ENCODE data around the gene ADAM23. TPM values are rescaled to one million over a fixed set of nuclear protein-coding genes. Genes with fewer than 3 reads are reported as not detected.

Gene ADAM23
- total and polyA plus RNA-seq, 2 experiments from 2014 or later: 11.8 to 15.9 TPM

- no peaks in the 10 kb centered on the region for H3K4me1 ChIP-seq (ENCODE audit: insufficient read depth)
- Mint-ChIP-seq H3K27ac (no peak overlapping the region), H3K9me3 (peaks cover 13% of the 10 kb centered on the region), H3K27me3 (ENCODE audit: insufficient read depth, low read depth, poor library complexity) (peaks cover 5% of the 10 kb centered on the region), H3K4me3 (no peak overlapping the region), H3K4me1 (no peaks in the 10 kb centered on the region), H3K36me3 (ENCODE audit: low read depth) (peaks cover 4% of the 10 kb centered on the region)
- H3K36me3 ChIP-seq (ENCODE audit: insufficient read depth): no peaks in the 10 kb centered on the region
- H3F3A ChIP-seq (replicated peaks; ENCODE audit: low read depth): no peaks in the 10 kb centered on the region
- no peaks in the 10 kb centered on the region for H3K27me3 ChIP-seq (ENCODE audit: insufficient read depth)
- 0 out of 2 replicates have a peak, but pooled peaks cover 12% of the 10 kb centered on the region for H3K9me2 ChIP-seq (ENCODE audit: insufficient read depth)
- H3K79me2 ChIP-seq (replicated peaks; ENCODE audit: insufficient read depth): no peaks in the 10 kb centered on the region
- TF ChIP-seq ETS1 (IDR thresholded peaks at IDR 0.05): peak; percentile 57
- TF ChIP-seq CREB1 (CRISPR knock-in tag; IDR thresholded peaks at IDR 0.05; ENCODE audit: low read depth): peak; percentile 86
- TF ChIP-seq CTCF (conservative IDR thresholded peaks at IDR 0.05; ENCODE audit: low read depth in 2 of 2): no peak
- no peak for TF ChIP-seq NANOG (IDR thresholded peaks at IDR 0.05; ENCODE audit: borderline replicate concordance)
- DNase-seq (ENCODE audit: low spot score) (peak; percentile 62), ATAC-seq (peak; percentile 93)
- no peak overlapping the region for H3K27ac ChIP-seq (ENCODE audit: low read depth)
- no peak overlapping the region for H3K4me2 ChIP-seq
- peak overlapping the region; percentile 2; the same call in 1 of the 2 replicates for H2AFZ ChIP-seq
- no peak overlapping the region for H3K4me3 ChIP-seq
- no peaks in the 10 kb centered on the region for H4K20me1 ChIP-seq (replicated peaks; ENCODE audit: insufficient read depth)
Observed at GRCh38 chr2:206423147-206423546, 20.2 kb upstream of the ADAM23 start.

GRCh38 chr2:206424134-206424533 is 19.2 kb upstream of the ADAM23 start:
- no peak overlapping the region for H3K27ac Mint-ChIP-seq
- ATAC-seq: no peak

GRCh38 chr2:206428783-206429182 is 14.5 kb upstream of the ADAM23 start:
- Mint-ChIP-seq H3K27me3 (ENCODE audit: insufficient read depth, low read depth, poor library complexity) (peaks cover 2% of the 10 kb centered on the region), H3K9me3 (no peaks in the 10 kb centered on the region), H3K4me3 (no peak overlapping the region), H3K27ac (no peak overlapping the region), H3K4me1 (0 out of 3 replicates have a peak, but pooled peaks cover 2% of the 10 kb centered on the region), H3K36me3 (ENCODE audit: low read depth) (no peaks in the 10 kb centered on the region)
- Histone ChIP-seq H3K4me1 (ENCODE audit: insufficient read depth) (no peaks in the 10 kb centered on the region), H3K4me2 (no peak overlapping the region), H3K27me3 (ENCODE audit: insufficient read depth) (no peaks in the 10 kb centered on the region), H2AFZ (no peak overlapping the region), H3K27ac (ENCODE audit: low read depth) (no peak overlapping the region), H3F3A (replicated peaks; ENCODE audit: low read depth) (no peaks in the 10 kb centered on the region), H4K20me1 (replicated peaks; ENCODE audit: insufficient read depth) (no peaks in the 10 kb centered on the region), H3K9me2 (ENCODE audit: insufficient read depth) (no peaks in the 10 kb centered on the region), H3K4me3 (no peak overlapping the region), H3K79me2 (replicated peaks; ENCODE audit: insufficient read depth) (no peaks in the 10 kb centered on the region), H3K36me3 (ENCODE audit: insufficient read depth) (no peaks in the 10 kb centered on the region)
- ATAC-seq (no peak), DNase-seq (ENCODE audit: low spot score) (no peak)
- TF ChIP-seq ZNF114 (CRISPR knock-in tag; IDR thresholded peaks at IDR 0.05): no peak
- no peak for TF ChIP-seq ETS1 (IDR thresholded peaks at IDR 0.05)
- TF ChIP-seq CTCF (conservative IDR thresholded peaks at IDR 0.05; ENCODE audit: low read depth in 2 of 2): no peak
- TF ChIP-seq NANOG (IDR thresholded peaks at IDR 0.05; ENCODE audit: borderline replicate concordance): no peak
- TF ChIP-seq EZH2phosphoT487 (IDR thresholded peaks at IDR 0.05; ENCODE audit: unreplicated experiment): no peak
- no peak for TF ChIP-seq REST (IDR thresholded peaks at IDR 0.05; ENCODE audit: unreplicated experiment)
- no peak for TF ChIP-seq ZNF331 (CRISPR knock-in tag; IDR thresholded peaks at IDR 0.05; ENCODE audit: low read depth)

More at GRCh38 chr2:206424134-206424533, 19.2 kb upstream of the ADAM23 start:
- no peak for TF ChIP-seq NANOG (IDR thresholded peaks at IDR 0.05; ENCODE audit: borderline replicate concordance)
- no peak for TF ChIP-seq CREB1 (CRISPR knock-in tag; IDR thresholded peaks at IDR 0.05; ENCODE audit: low read depth)
- H3F3A ChIP-seq (replicated peaks; ENCODE audit: low read depth): no peaks in the 10 kb centered on the region
- no peak overlapping the region for H2AFZ ChIP-seq
- H3K9me2 ChIP-seq (ENCODE audit: insufficient read depth): 0 out of 2 replicates have a peak, but pooled peaks cover 8% of the 10 kb centered on the region
- no peaks in the 10 kb centered on the region for H3K27me3 ChIP-seq (ENCODE audit: insufficient read depth)
- no peaks in the 10 kb centered on the region for H3K4me1 ChIP-seq (ENCODE audit: insufficient read depth)
- no peak overlapping the region for H3K4me3 ChIP-seq
- Mint-ChIP-seq H3K9me3 (peaks cover 4% of the 10 kb centered on the region; the same call in 2 of the 3 replicates), H3K36me3 (ENCODE audit: low read depth) (no peaks in the 10 kb centered on the region; the same call in 2 of the 3 replicates), H3K4me3 (no peak overlapping the region), H3K4me1 (no peaks in the 10 kb centered on the region), H3K27me3 (ENCODE audit: insufficient read depth, low read depth, poor library complexity) (peaks cover 5% of the 10 kb centered on the region)
- H3K4me2 ChIP-seq: no peak overlapping the region
- no peaks in the 10 kb centered on the region for H4K20me1 ChIP-seq (replicated peaks; ENCODE audit: insufficient read depth)
- H3K79me2 ChIP-seq (replicated peaks; ENCODE audit: insufficient read depth): no peaks in the 10 kb centered on the region
- no peaks in the 10 kb centered on the region for H3K36me3 ChIP-seq (ENCODE audit: insufficient read depth)
- no peak for DNase-seq (ENCODE audit: low spot score)
- H3K27ac ChIP-seq (ENCODE audit: low read depth): no peak overlapping the region

All from GM23338 (cell line).